CD4-positive, alpha-beta T cell treated with Interleukin-17A for 1 hour (primary cell): ENCODE results near the gene HSPA6.
"Not testable (repeated sequence)": the region's sequence is repeated elsewhere in the genome, so short reads cannot be mapped to it uniquely, and the experiment has no call there.

ENCODE experiments used
- DNase-seq: peaks from one replicate; pipeline ENCODE4 v3.0.0-alpha.2; 2020

HSPA6 gene

GRCh38 chr1:161563522-161563921, 39.2 kb downstream of the HSPA6 start:
- not testable (repeated sequence) for DNase-seq

- DNase-seq = not testable (repeated sequence)
Measured at GRCh38 chr1:161566602-161566960, 42.2 kb downstream of the HSPA6 start.

- DNase-seq = not testable (repeated sequence)
Measured at GRCh38 chr1:161571703-161572102, 47.4 kb downstream of the HSPA6 start.
